Endothelial cell of umbilical vein (primary cell): Measurements from ENCODE around the gene MPZL2.

ENCODE experiments used
- POLR2A ChIP-seq: IDR thresholded peaks from 2 replicates; pipeline ENCODE4 v1.6.1; 2012; ENCODE audit warnings: low read depth, mild to moderate bottlenecking, control low read depth, low read length
- POLR2AphosphoS5 ChIP-seq: IDR thresholded peaks from 2 replicates; pipeline ENCODE4 v1.6.1; 2012; ENCODE audit warnings: low read depth, mild to moderate bottlenecking, control low read depth, low read length, moderate library complexity; ENCODE audit not compliant: insufficient read depth
- TF ChIP-seq, protein P1 (sequence below), 2 donors: IDR thresholded peaks; 1 replicate in 1 of 2; 2 replicates in 1 of 2; pipeline ENCODE4 v1.5.1; 2011; ENCODE audit warnings: low read length in 2 of 2, mild to moderate bottlenecking in 2 of 2, moderate library complexity in 2 of 2, control low read depth in 1 of 2, inconsistent platforms in 1 of 2, low read depth in 1 of 2; ENCODE audit not compliant: insufficient read depth in 1 of 2; ENCODE audit errors: extremely low read depth in 1 of 2

- TF ChIP-seq POLR2AphosphoS5 (no peak), POLR2A (no peak)
- TF ChIP-seq, protein P1, sequence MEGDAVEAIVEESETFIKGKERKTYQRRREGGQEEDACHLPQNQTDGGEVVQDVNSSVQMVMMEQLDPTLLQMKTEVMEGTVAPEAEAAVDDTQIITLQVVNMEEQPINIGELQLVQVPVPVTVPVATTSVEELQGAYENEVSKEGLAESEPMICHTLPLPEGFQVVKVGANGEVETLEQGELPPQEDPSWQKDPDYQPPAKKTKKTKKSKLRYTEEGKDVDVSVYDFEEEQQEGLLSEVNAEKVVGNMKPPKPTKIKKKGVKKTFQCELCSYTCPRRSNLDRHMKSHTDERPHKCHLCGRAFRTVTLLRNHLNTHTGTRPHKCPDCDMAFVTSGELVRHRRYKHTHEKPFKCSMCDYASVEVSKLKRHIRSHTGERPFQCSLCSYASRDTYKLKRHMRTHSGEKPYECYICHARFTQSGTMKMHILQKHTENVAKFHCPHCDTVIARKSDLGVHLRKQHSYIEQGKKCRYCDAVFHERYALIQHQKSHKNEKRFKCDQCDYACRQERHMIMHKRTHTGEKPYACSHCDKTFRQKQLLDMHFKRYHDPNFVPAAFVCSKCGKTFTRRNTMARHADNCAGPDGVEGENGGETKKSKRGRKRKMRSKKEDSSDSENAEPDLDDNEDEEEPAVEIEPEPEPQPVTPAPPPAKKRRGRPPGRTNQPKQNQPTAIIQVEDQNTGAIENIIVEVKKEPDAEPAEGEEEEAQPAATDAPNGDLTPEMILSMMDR (IDR thresholded peaks at IDR 0.05; ENCODE audit: extremely low read depth in 1 of 2, insufficient read depth in 1 of 2, low read depth in 1 of 2, low read length in 2 of 2) = no peak
Measured at GRCh38 chr11:118207079-118207478, 57.0 kb downstream of the MPZL2 start.
